Retinal pigment epithelial cell (primary cell): ENCODE results near the gene ZSWIM8.

Source experiments
- DNase-seq: peaks from one replicate; pipeline ENCODE4 v3.0.0-alpha.2; 2010; ENCODE audit warnings: low read depth
- H3K4me3 ChIP-seq: 2 replicates; pipeline ENCODE4 v1.5.1; 2011; ENCODE audit warnings: mild to moderate bottlenecking, low read length, control low read depth, moderate library complexity
- CTCF ChIP-seq: conservative IDR thresholded peaks from 2 replicates; pipeline ENCODE4 v1.5.1; 2011; ENCODE audit warnings: low read depth, low read length, control low read depth, inconsistent platforms

Gene ZSWIM8

GRCh38 chr10:73773152-73773879, 12.1 kb upstream of the ZSWIM8 start:
- no peak for DNase-seq
- no peak for TF ChIP-seq CTCF
- peak overlapping the region; percentile 84 for H3K4me3 ChIP-seq

GRCh38 chr10:73774637-73775036, 10.8 kb upstream of the ZSWIM8 start:
- TF ChIP-seq CTCF = no peak
- DNase-seq = no peak
- peak overlapping the region; percentile 84 for H3K4me3 ChIP-seq

GRCh38 chr10:73779018-73779417, 6.4 kb upstream of the ZSWIM8 start:
- DNase-seq = no peak
- no peak for TF ChIP-seq CTCF
- no peak overlapping the region for H3K4me3 ChIP-seq

GRCh38 chr10:73779539-73780197, 5.7 kb upstream of the ZSWIM8 start:
- no peak overlapping the region for H3K4me3 ChIP-seq
- no peak for DNase-seq
- no peak for TF ChIP-seq CTCF

GRCh38 chr10:73780301-73780700, 5.1 kb upstream of the ZSWIM8 start:
- DNase-seq = no peak
- no peak for TF ChIP-seq CTCF
- no peak overlapping the region for H3K4me3 ChIP-seq

GRCh38 chr10:73780966-73781365, 4.4 kb upstream of the ZSWIM8 start:
- peak overlapping the region; percentile 82 for H3K4me3 ChIP-seq
- TF ChIP-seq CTCF = no peak
- no peak for DNase-seq

- TF ChIP-seq CTCF = no peak
- H3K4me3 ChIP-seq = peak overlapping the region; percentile 82
- no peak for DNase-seq
Observed at GRCh38 chr10:73781548-73781878, 3.9 kb upstream of the ZSWIM8 start.
